ENCODE data around the gene DLK1. TPM values are rescaled to one million over a fixed set of nuclear protein-coding genes. Genes with fewer than 3 reads are reported as not detected.

DLK1 gene
- total RNA-seq, 4 donors from 2014 or later: not detected

DNA sequence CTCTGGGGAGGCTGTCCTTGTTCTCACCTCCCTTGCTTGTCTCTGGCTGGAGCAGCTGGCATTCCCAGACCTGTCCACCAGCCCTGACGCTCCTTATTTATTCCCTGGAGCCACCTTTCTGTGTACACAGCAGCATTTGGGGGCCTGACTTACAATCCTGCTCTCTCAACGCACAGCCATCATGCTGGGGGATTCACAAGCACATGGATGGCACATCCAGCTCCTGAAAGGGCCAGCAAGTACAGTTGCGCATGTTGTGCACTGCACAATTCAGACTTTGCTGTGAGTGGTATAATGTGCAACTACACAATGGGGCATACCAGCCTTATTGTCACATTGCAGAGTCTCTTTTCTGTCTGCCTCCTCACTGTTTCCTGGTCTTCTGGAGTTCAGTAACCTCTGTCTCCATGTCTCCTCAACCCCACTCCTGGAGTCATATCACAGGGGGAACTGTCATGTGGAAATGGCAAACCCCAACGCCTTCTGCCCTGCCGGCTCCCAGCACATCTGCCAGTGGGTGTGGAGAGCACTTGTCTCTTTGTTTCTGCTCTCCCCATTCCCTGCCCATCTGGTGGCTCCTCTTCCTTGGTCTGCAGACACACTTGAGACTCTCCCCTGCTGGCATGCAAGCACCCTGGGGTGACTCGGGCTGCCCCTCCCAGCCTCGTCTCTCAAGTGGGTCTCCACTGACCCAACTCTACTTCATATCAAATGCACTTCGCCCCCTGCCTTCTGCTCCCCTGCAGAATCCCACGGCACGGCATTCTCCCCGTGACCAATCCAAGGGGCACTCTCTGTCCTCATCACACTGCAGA lies 58.0 kb downstream of the DLK1 start:
- Histone ChIP-seq H3K4me1 (no peaks in the 10 kb centered on the region), H3K4me3 (no peak overlapping the region), H3K27me3 (no peaks in the 10 kb centered on the region), H3K27ac (no peak overlapping the region), H3K9me3 (no peaks in the 10 kb centered on the region), H3K36me3 (no peaks in the 10 kb centered on the region)
- in situ Hi-C loops (cut with MboI; ENCODE audit: low pct_ligation_motif_present in 1 of 4, low pct_unique_long_range_greater_than_20kb in 1 of 4, low sequenced_read_pairs in 3 of 4) (no loop called here), intact Hi-C loops (cut with DNase I; ENCODE audit: low total_unique reads) (no loop called here)
- WGBS, 2 donors (ENCODE audit: low coverage in 1 of 2): 88 to 100% methylated on average over 3 to 11 of the region's 11 CpGs
- TF ChIP-seq POLR2AphosphoS5 (IDR thresholded peaks at IDR 0.05) (no peak), EP300 (IDR thresholded peaks at IDR 0.05; ENCODE audit: low read depth) (no peak), POLR2A (IDR thresholded peaks at IDR 0.05) (no peak)
- TF ChIP-seq, protein P1, sequence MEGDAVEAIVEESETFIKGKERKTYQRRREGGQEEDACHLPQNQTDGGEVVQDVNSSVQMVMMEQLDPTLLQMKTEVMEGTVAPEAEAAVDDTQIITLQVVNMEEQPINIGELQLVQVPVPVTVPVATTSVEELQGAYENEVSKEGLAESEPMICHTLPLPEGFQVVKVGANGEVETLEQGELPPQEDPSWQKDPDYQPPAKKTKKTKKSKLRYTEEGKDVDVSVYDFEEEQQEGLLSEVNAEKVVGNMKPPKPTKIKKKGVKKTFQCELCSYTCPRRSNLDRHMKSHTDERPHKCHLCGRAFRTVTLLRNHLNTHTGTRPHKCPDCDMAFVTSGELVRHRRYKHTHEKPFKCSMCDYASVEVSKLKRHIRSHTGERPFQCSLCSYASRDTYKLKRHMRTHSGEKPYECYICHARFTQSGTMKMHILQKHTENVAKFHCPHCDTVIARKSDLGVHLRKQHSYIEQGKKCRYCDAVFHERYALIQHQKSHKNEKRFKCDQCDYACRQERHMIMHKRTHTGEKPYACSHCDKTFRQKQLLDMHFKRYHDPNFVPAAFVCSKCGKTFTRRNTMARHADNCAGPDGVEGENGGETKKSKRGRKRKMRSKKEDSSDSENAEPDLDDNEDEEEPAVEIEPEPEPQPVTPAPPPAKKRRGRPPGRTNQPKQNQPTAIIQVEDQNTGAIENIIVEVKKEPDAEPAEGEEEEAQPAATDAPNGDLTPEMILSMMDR (IDR thresholded peaks at IDR 0.05): no peak
- DNase-seq: no peak

DNA sequence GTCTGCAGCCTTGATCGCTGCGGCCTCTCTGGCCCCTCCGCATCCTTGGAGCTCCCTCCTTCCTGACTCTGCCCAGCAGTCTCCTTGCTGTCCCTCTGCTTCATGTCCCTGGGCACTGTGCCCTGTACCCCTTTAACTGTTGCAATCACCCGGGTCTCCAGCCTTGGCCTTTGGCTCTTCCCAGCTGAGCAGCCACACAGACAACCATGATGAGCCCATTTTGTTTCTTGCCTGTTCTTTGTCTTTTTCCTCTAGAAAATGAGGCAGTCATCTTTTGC lies 58.6 kb downstream of the DLK1 start:
- WGBS, 2 donors (ENCODE audit: low coverage in 1 of 2): 80 to 92% methylated on average over 3 to 4 of the region's 4 CpGs
- H3K27ac ChIP-seq: no peak overlapping the region
- H3K36me3 ChIP-seq: no peaks in the 10 kb centered on the region
- H3K27me3 ChIP-seq: no peaks in the 10 kb centered on the region
- no peak for DNase-seq
- no peaks in the 10 kb centered on the region for H3K9me3 ChIP-seq
- in situ Hi-C loops (cut with MboI; ENCODE audit: low pct_ligation_motif_present in 1 of 4, low pct_unique_long_range_greater_than_20kb in 1 of 4, low sequenced_read_pairs in 3 of 4): no loop called here
- no peak for TF ChIP-seq POLR2A (IDR thresholded peaks at IDR 0.05)
- TF ChIP-seq, protein P1 (IDR thresholded peaks at IDR 0.05): no peak
- TF ChIP-seq POLR2AphosphoS5 (IDR thresholded peaks at IDR 0.05): no peak
- TF ChIP-seq EP300 (IDR thresholded peaks at IDR 0.05; ENCODE audit: low read depth): no peak
- intact Hi-C loops (cut with DNase I; ENCODE audit: low total_unique reads): no loop called here
- H3K4me3 ChIP-seq: no peak overlapping the region
- no peaks in the 10 kb centered on the region for H3K4me1 ChIP-seq

DNA sequence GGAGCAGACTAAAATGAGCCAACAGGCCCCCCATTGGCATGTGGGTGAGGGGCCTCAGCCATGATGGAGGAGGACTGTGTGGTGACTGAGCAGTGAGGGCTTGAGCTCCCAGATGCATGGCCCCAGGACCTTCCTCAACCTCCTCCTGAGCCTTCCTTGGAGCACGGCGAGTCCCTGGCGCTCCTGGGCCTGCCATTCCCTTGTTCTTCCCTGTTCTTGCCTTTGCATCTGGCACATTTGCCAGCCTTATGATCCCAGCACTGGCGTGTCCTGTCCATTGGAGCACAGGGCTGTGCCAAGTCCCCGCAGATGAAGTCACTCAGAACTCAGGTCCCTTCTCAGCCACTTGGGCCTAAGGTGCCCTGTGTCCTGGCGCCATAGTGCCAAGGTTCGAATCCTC lies 58.9 kb downstream of the DLK1 start:
- DNase-seq: no peak
- 94% methylated on average over 7 of the region's 7 CpGs; no CpG with 5 or more reads in 1 of the 2 donors for WGBS, 2 donors (ENCODE audit: low coverage in 1 of 2)
- Histone ChIP-seq H3K27me3 (no peaks in the 10 kb centered on the region), H3K4me3 (no peak overlapping the region), H3K36me3 (no peaks in the 10 kb centered on the region), H3K4me1 (no peaks in the 10 kb centered on the region), H3K27ac (no peak overlapping the region), H3K9me3 (no peaks in the 10 kb centered on the region)
- intact Hi-C loops (cut with DNase I; ENCODE audit: low total_unique reads): no loop called here
- in situ Hi-C loops (cut with MboI; ENCODE audit: low pct_ligation_motif_present in 1 of 4, low pct_unique_long_range_greater_than_20kb in 1 of 4, low sequenced_read_pairs in 3 of 4): no loop called here
- no peak for TF ChIP-seq POLR2A (IDR thresholded peaks at IDR 0.05)
- TF ChIP-seq EP300 (IDR thresholded peaks at IDR 0.05; ENCODE audit: low read depth): no peak
- TF ChIP-seq POLR2AphosphoS5 (IDR thresholded peaks at IDR 0.05): no peak
- TF ChIP-seq, protein P1 (IDR thresholded peaks at IDR 0.05): no peak

DNA sequence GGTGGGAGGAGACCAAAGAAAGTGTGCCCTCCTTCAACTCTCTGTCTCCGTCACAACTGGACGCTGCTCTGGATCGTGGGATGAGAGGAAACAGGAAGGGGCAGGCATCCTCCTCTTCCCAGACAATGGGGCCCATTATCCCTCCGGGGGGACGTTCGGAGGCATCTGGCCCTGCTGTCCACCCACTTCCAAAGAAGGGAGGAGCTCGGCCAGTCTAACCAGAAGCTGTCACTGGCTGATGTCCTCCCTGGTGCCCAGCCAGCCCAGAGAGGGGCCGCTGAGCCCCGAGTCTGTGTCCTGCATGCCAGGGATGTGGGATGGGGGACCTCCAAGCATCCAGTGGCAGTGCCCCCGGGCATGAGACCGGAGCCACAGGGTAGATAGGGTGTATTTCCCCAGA lies 59.4 kb downstream of the DLK1 start:
- Histone ChIP-seq H3K9me3 (no peaks in the 10 kb centered on the region), H3K4me1 (no peaks in the 10 kb centered on the region), H3K36me3 (no peaks in the 10 kb centered on the region), H3K27me3 (no peaks in the 10 kb centered on the region), H3K4me3 (no peak overlapping the region), H3K27ac (no peak overlapping the region)
- DNase-seq: no peak
- TF ChIP-seq, protein P1 (IDR thresholded peaks at IDR 0.05): no peak
- no peak for TF ChIP-seq POLR2A (IDR thresholded peaks at IDR 0.05)
- no peak for TF ChIP-seq POLR2AphosphoS5 (IDR thresholded peaks at IDR 0.05)
- no peak for TF ChIP-seq EP300 (IDR thresholded peaks at IDR 0.05; ENCODE audit: low read depth)
- intact Hi-C loops (cut with DNase I; ENCODE audit: low total_unique reads): no loop called here
- in situ Hi-C loops (cut with MboI; ENCODE audit: low pct_ligation_motif_present in 1 of 4, low pct_unique_long_range_greater_than_20kb in 1 of 4, low sequenced_read_pairs in 3 of 4): no loop called here
- WGBS, 2 donors (ENCODE audit: low coverage in 1 of 2): 63 to 66% methylated on average over 3 to 11 of the region's 11 CpGs

Data from transverse colon (tissue), 4 donors.